GM21786 (cell line): ENCODE measurements around the gene AKAP17A.
"Not testable (repeated sequence)": the region's sequence is repeated elsewhere in the genome, so short reads cannot be mapped to it uniquely, and the experiment has no call there.

Experiments used
- ATAC-seq: cut with Tn5 transposase; IDR thresholded peaks from one replicate; pipeline ENCODE4 v1.9.1; 2021; ENCODE audit not compliant: unreplicated experiment

Gene AKAP17A

GRCh38 chrX:1591102-1591862 is at the start of gene AKAP17A:
Gene AKAP17A, plus strand, starts transcription at chrX:1591604. Its CDS starts 1,859 bp downstream, at chrX:1593463.
- peak; percentile 74 for ATAC-seq

GRCh38 chrX:1542994-1543725 is 48.2 kb upstream of the AKAP17A start:
- ATAC-seq = no peak

- no peak for ATAC-seq
Measured at GRCh38 chrX:1545776-1546408, 45.5 kb upstream of the AKAP17A start.

- ATAC-seq = no peak
Measured at GRCh38 chrX:1546691-1547251, 44.6 kb upstream of the AKAP17A start.

GRCh38 chrX:1551959-1552546 is 39.4 kb upstream of the AKAP17A start:
- ATAC-seq = no peak

GRCh38 chrX:1554469-1555210 is 36.8 kb upstream of the AKAP17A start:
- ATAC-seq = no peak

GRCh38 chrX:1555370-1555769 is 36.0 kb upstream of the AKAP17A start:
- ATAC-seq = no peak

GRCh38 chrX:1557442-1557841 is 34.0 kb upstream of the AKAP17A start:
- ATAC-seq = not testable (repeated sequence)

GRCh38 chrX:1558761-1559468 is 32.5 kb upstream of the AKAP17A start:
- ATAC-seq = no peak

- no peak for ATAC-seq
Measured at GRCh38 chrX:1561164-1561563, 30.2 kb upstream of the AKAP17A start.

- not testable (repeated sequence) for ATAC-seq
Measured at GRCh38 chrX:1564077-1564476, 27.3 kb upstream of the AKAP17A start.

- ATAC-seq = no peak
Measured at GRCh38 chrX:1564750-1565683, 26.4 kb upstream of the AKAP17A start.

GRCh38 chrX:1574181-1574580 is 17.2 kb upstream of the AKAP17A start:
- ATAC-seq = not testable (repeated sequence)

- no peak for ATAC-seq
Measured at GRCh38 chrX:1576201-1576992, 15.0 kb upstream of the AKAP17A start.

- ATAC-seq = no peak
Measured at GRCh38 chrX:1577845-1578244, 13.6 kb upstream of the AKAP17A start.

- no peak for ATAC-seq
Measured at GRCh38 chrX:1578511-1579173, 12.8 kb upstream of the AKAP17A start.

- ATAC-seq = peak; percentile 40
Measured at GRCh38 chrX:1581132-1581531, 10.3 kb upstream of the AKAP17A start.
